ENCODE data around the gene ZNF521. TPM values are rescaled to one million over a fixed set of nuclear protein-coding genes. Genes with fewer than 3 reads are reported as not detected.

ZNF521 gene
- total and polyA plus RNA-seq, 10 of the 15 experiments (the other 5 are each of a cell fraction or from before 2014, with no cell fraction given): 0.02 to 0.05 (median 0.04) TPM; not detected in 6

- 45% methylated on average over 10 of the region's 10 CpGs for WGBS (ENCODE audit: insufficient coverage, insufficient replicate concordance, low lambda C conversion rate, missing lambda C conversion rate)
- SMC1A ChIA-PET (ENCODE audit: uncharacterized antibody, unreplicated experiment): interaction anchor here (1.1 kb wide), 1 partner anchor 9 kb away, joined by 3 read pairs; no protein-coding TSS in a partner anchor
- in situ Hi-C loops (cut with MboI): no loop called here
Observed at GRCh38 chr18:25132786-25133496, 219.0 kb downstream of the ZNF521 start.

More at GRCh38 chr18:25132786-25133496, 219.0 kb downstream of the ZNF521 start:
- H3K9me3 ChIP-seq (replicated peaks; ENCODE audit: control insufficient read depth, insufficient read depth, low read length): no peaks in the 10 kb centered on the region
- no peak overlapping the region for H3K4me3 ChIP-seq
- ChIA-PET POLR2A (no interaction called here), RAD21 (ENCODE audit: unreplicated experiment) (no interaction called here), CTCF (interaction anchor here (0.6 kb wide), 1 partner anchor 123 kb away, joined by 4 read pairs; no protein-coding TSS in a partner anchor)
- no peaks in the 10 kb centered on the region for H4K20me1 ChIP-seq (ENCODE audit: control insufficient read depth, insufficient read depth)
- intact Hi-C loops (cut with micrococcal nuclease; ENCODE audit: unreplicated experiment): no loop called here
- no peaks in the 10 kb centered on the region for H3K36me3 ChIP-seq (ENCODE audit: control insufficient read depth in 2 of 2, insufficient read depth in 2 of 2, low read length in 1 of 2)
- H3K4me1 ChIP-seq (ENCODE audit: control insufficient read depth, insufficient read depth, low read length): no peaks in the 10 kb centered on the region
- DNase-seq (ENCODE audit: low read depth, low spot score) (no peak), FAIRE-seq (no peak), ATAC-seq (no peak)
- H2AFZ ChIP-seq (ENCODE audit: control insufficient read depth, low read depth, low read length): no peak overlapping the region
- TF ChIP-seq MYB (IDR thresholded peaks at IDR 0.05; ENCODE audit: borderline replicate concordance, low read depth, low read length): no peak
- no peak for TF ChIP-seq SP1 (IDR thresholded peaks at IDR 0.05; ENCODE audit: low read depth, low read length)
- TF ChIP-seq BMI1 (IDR thresholded peaks at IDR 0.05; ENCODE audit: borderline replicate concordance): no peak
- no peak for TF ChIP-seq FOXK2 (IDR thresholded peaks at IDR 0.05)
- TF ChIP-seq IRF5 (IDR thresholded peaks at IDR 0.05; ENCODE audit: borderline replicate concordance): no peak
- no peak for TF ChIP-seq RELA (IDR thresholded peaks at IDR 0.05; ENCODE audit: borderline replicate concordance, partially characterized antibody)
- no peak for TF ChIP-seq HSF1 (IDR thresholded peaks at IDR 0.05; ENCODE audit: low read depth, low read length)
- TF ChIP-seq ATF3 (IDR thresholded peaks at IDR 0.05; ENCODE audit: borderline replicate concordance, extremely low read depth, low read depth, low read length): no peak
- TF ChIP-seq EED (IDR thresholded peaks at IDR 0.05; ENCODE audit: low read depth): no peak
- no peak for TF ChIP-seq RBBP5 (conservative IDR thresholded peaks at IDR 0.05)
- TF ChIP-seq SMARCA5 (IDR thresholded peaks at IDR 0.05): no peak
- no peak for TF ChIP-seq TCF3 (IDR thresholded peaks at IDR 0.05; ENCODE audit: borderline replicate concordance, insufficient read depth, low read depth, low read length)
- TF ChIP-seq E2F4 (IDR thresholded peaks at IDR 0.05; ENCODE audit: low read depth, low read length): no peak
- TF ChIP-seq KLF5 (IDR thresholded peaks at IDR 0.05; ENCODE audit: partially characterized antibody): no peak
- TF ChIP-seq SIN3A (IDR thresholded peaks at IDR 0.05; ENCODE audit: low read depth, low read length): no peak
- TF ChIP-seq GATAD2B (conservative IDR thresholded peaks at IDR 0.05; ENCODE audit: low read depth): no peak
- no peak for TF ChIP-seq PML (IDR thresholded peaks at IDR 0.05; ENCODE audit: low read length)
- no peak overlapping the region for H3K27ac ChIP-seq (ENCODE audit: control insufficient read depth, insufficient read depth)
- no peak overlapping the region for H3K9ac ChIP-seq (ENCODE audit: control insufficient read depth, insufficient read depth, low read length)
- no peaks in the 10 kb centered on the region for H3K79me2 ChIP-seq (ENCODE audit: control insufficient read depth, insufficient read depth, low read length)
- H3K27me3 ChIP-seq (replicated peaks in 1 of 2; ENCODE audit: control insufficient read depth in 2 of 2, insufficient read depth in 2 of 2, low read length in 1 of 2): no peaks in the 10 kb centered on the region
- H3K4me2 ChIP-seq (ENCODE audit: control insufficient read depth, insufficient read depth): no peak overlapping the region
- no TSS peak for BruUV-seq (replicated peaks)
